SK-N-SH (cell line): ENCODE data around the gene PPM1A.

Experiments used
- CHD2 ChIP-seq: fragments of 150-350 bp; IDR thresholded peaks from 2 replicates; pipeline ENCODE4 v1.6.1; 2018; ENCODE audit warnings: low read length; ENCODE audit not compliant: partially characterized antibody
- CTCF ChIP-seq: fragments of 200-600 bp; sonication (generic); IDR thresholded peaks from 2 replicates; pipeline ENCODE4 v1.6.1; 2017; ENCODE audit warnings: antibody characterized with exemption, mild to moderate bottlenecking, moderate library complexity
- FOXM1 ChIP-seq: IDR thresholded peaks from 2 replicates; pipeline ENCODE4 v1.4.0; 2012; ENCODE audit warnings: low read depth, mild to moderate bottlenecking
- GABPA ChIP-seq: IDR thresholded peaks from 2 replicates; pipeline ENCODE4 v1.4.0; 2012; ENCODE audit warnings: low read depth, mild to moderate bottlenecking
- MAX ChIP-seq: IDR thresholded peaks from 2 replicates; pipeline ENCODE4 v1.4.0; 2012; ENCODE audit warnings: low read depth
- POLR2AphosphoS5 ChIP-seq: IDR thresholded peaks from 2 replicates; pipeline ENCODE4 v1.6.1; 2012; ENCODE audit warnings: low read depth, low read length
- RAD21 ChIP-seq: IDR thresholded peaks from 2 replicates; pipeline ENCODE4 v1.6.1; 2012; ENCODE audit warnings: mild to moderate bottlenecking, low read length
- REST ChIP-seq: IDR thresholded peaks from 2 replicates; pipeline ENCODE4 v1.6.1; 2012; ENCODE audit warnings: mild to moderate bottlenecking, low read depth, low read length, moderate library complexity
- SIN3A ChIP-seq: IDR thresholded peaks from 2 replicates; pipeline ENCODE4 v1.6.1; 2012; ENCODE audit warnings: low read depth, mild to moderate bottlenecking, low read length, moderate library complexity, borderline replicate concordance
- USF1 ChIP-seq: IDR thresholded peaks from 2 replicates; pipeline ENCODE4 v1.4.0; 2012; ENCODE audit warnings: low read depth, borderline replicate concordance

- TF ChIP-seq POLR2AphosphoS5 (no peak), CHD2 (no peak), CTCF (no peak), USF1 (no peak), GABPA (no peak), REST (no peak), SIN3A (no peak), MAX (no peak), FOXM1 (no peak), RAD21 (no peak)
Measured at GRCh38 chr14:60301685-60302084, 52.7 kb downstream of the PPM1A start.
